Vagina (tissue), 2 donors: ENCODE data around the gene PPCDC. TPM values are rescaled to one million over a fixed set of nuclear protein-coding genes. Genes with fewer than 3 reads are reported as not detected.
A peak's percentile ranks its signal among the peaks of the same experiment; 100 is the strongest.

Source experiments
- DNase-seq, 2 donors: peaks; one replicate each; pipeline ENCODE4 v3.0.0-alpha.2; 2017; ENCODE audit errors: extremely low spot score in 2 of 2
- H3K27ac ChIP-seq: fragments of 200-600 bp; sonication (generic); one replicate; pipeline ENCODE4 v1.5.1; 2019
- H3K27me3 ChIP-seq: fragments of 200-600 bp; sonication (generic); one replicate; pipeline ENCODE4 v1.5.1; 2019
- H3K36me3 ChIP-seq, 2 donors: fragments of 200-600 bp; sonication (generic); one replicate each; pipeline ENCODE4 v1.5.1; 2017 to 2019
- H3K4me1 ChIP-seq: fragments of 200-600 bp; sonication (generic); one replicate; pipeline ENCODE4 v1.5.1; 2019
- H3K4me3 ChIP-seq, 2 donors: fragments of 200-600 bp; sonication (generic); 1 replicate in 1 of 2; 2 replicates in 1 of 2; pipeline ENCODE4 v1.5.1; 2016 to 2019
- H3K9me3 ChIP-seq: fragments of 200-600 bp; sonication (generic); one replicate; pipeline ENCODE4 v1.5.1; 2019
- CTCF ChIP-seq, 3 experiments: fragments of 450-650 bp in 2 of 3; fragments of 200-600 bp in 1 of 3; sonication (generic) in 1 of 3; IDR thresholded peaks; one replicate each; pipeline ENCODE4 v1.5.1; 2017 to 2019; ENCODE audit warnings: antibody characterized with exemption in 3 of 3, mild to moderate bottlenecking in 2 of 3, moderate library complexity in 2 of 3
- POLR2A ChIP-seq, 2 donors: fragments of 450-650 bp; IDR thresholded peaks; one replicate each; pipeline ENCODE4 v1.6.1; 2017; ENCODE audit warnings: antibody characterized with exemption in 2 of 2, mild to moderate bottlenecking in 2 of 2, moderate library complexity in 2 of 2
- POLR2AphosphoS5 ChIP-seq, 2 donors: sonication (generic); formaldehyde crosslinking; IDR thresholded peaks; one replicate each; pipeline ENCODE4 v1.9.0; 2017; ENCODE audit warnings: antibody characterized with exemption in 2 of 2, mild to moderate bottlenecking in 2 of 2, low read depth in 1 of 2; ENCODE audit not compliant: insufficient read depth in 1 of 2
- intact Hi-C: fragments of 100-400 bp; cut with DNase I; formaldehyde crosslinking; loops from one replicate; pipeline ENCODE4 v1.15.1; 2023
- total RNA-seq: library from RNA; depleted of rRNA; stranded (reverse); fragments of >200 nt; gene quantifications from one replicate; pipeline ENCODE4 v1.2.3, GENCODE V29; 2016

The PPCDC gene
- total RNA-seq, 1 donor from 2014 or later = 23.8 TPM

GRCh38 chr15:75048394-75048793, 25.0 kb downstream of the PPCDC start:
- Histone ChIP-seq H3K9me3 (no peaks in the 10 kb centered on the region), H3K36me3 (no peaks in the 10 kb centered on the region), H3K27ac (peak overlapping the region; percentile 45), H3K27me3 (no peaks in the 10 kb centered on the region), H3K4me1 (peaks cover 41% of the 10 kb centered on the region), H3K4me3 (no peak overlapping the region)
- intact Hi-C loops = no loop called here
- DNase-seq = no peak
- no peak for TF ChIP-seq POLR2AphosphoS5 (IDR thresholded peaks at IDR 0.05; ENCODE audit: insufficient read depth in 1 of 2, low read depth in 1 of 2)
- no peak for TF ChIP-seq POLR2A (IDR thresholded peaks at IDR 0.05)

- Histone ChIP-seq H3K27ac (no peak overlapping the region), H3K36me3 (no peaks in the 10 kb centered on the region), H3K4me1 (peaks cover 36% of the 10 kb centered on the region), H3K9me3 (no peaks in the 10 kb centered on the region), H3K4me3 (no peak overlapping the region), H3K27me3 (no peaks in the 10 kb centered on the region)
- TF ChIP-seq POLR2A (IDR thresholded peaks at IDR 0.05) (no peak), POLR2AphosphoS5 (IDR thresholded peaks at IDR 0.05; ENCODE audit: insufficient read depth in 1 of 2, low read depth in 1 of 2) (no peak), CTCF (IDR thresholded peaks at IDR 0.05) (no peak)
- intact Hi-C loops = no loop called here
- DNase-seq = no peak
Observed at GRCh38 chr15:75049392-75049791, 26.0 kb downstream of the PPCDC start.

GRCh38 chr15:75050283-75050682, 26.9 kb downstream of the PPCDC start:
- Histone ChIP-seq H3K4me3 (no peak overlapping the region), H3K4me1 (peaks cover 28% of the 10 kb centered on the region), H3K36me3 (no peaks in the 10 kb centered on the region), H3K9me3 (no peaks in the 10 kb centered on the region), H3K27ac (no peak overlapping the region), H3K27me3 (no peaks in the 10 kb centered on the region)
- intact Hi-C loops = no loop called here
- DNase-seq = no peak
- TF ChIP-seq CTCF (IDR thresholded peaks at IDR 0.05) (no peak), POLR2AphosphoS5 (IDR thresholded peaks at IDR 0.05; ENCODE audit: insufficient read depth in 1 of 2, low read depth in 1 of 2) (no peak), POLR2A (IDR thresholded peaks at IDR 0.05) (no peak)

- DNase-seq = no peak
- peaks cover 28% of the 10 kb centered on the region for H3K4me1 ChIP-seq
- H3K27me3 ChIP-seq = no peaks in the 10 kb centered on the region
- H3K36me3 ChIP-seq = no peaks in the 10 kb centered on the region
- H3K27ac ChIP-seq = no peak overlapping the region
- intact Hi-C loops = no loop called here
- no peak overlapping the region for H3K4me3 ChIP-seq
- no peaks in the 10 kb centered on the region for H3K9me3 ChIP-seq
- TF ChIP-seq CTCF (IDR thresholded peaks at IDR 0.05) = no peak
Observed at GRCh38 chr15:75051191-75051608, 27.8 kb downstream of the PPCDC start.

- intact Hi-C loops = no loop called here
- Histone ChIP-seq H3K9me3 (no peaks in the 10 kb centered on the region), H3K36me3 (no peaks in the 10 kb centered on the region), H3K4me1 (peaks cover 24% of the 10 kb centered on the region), H3K4me3 (no peak overlapping the region), H3K27me3 (no peaks in the 10 kb centered on the region), H3K27ac (no peak overlapping the region)
- TF ChIP-seq POLR2AphosphoS5 (IDR thresholded peaks at IDR 0.05; ENCODE audit: insufficient read depth in 1 of 2, low read depth in 1 of 2) = no peak
- TF ChIP-seq CTCF (IDR thresholded peaks at IDR 0.05) = no peak
- TF ChIP-seq POLR2A (IDR thresholded peaks at IDR 0.05) = no peak
- DNase-seq = no peak
Observed at GRCh38 chr15:75051711-75052110, 28.3 kb downstream of the PPCDC start.
